Measurements from ENCODE around the gene VPS26C.

DNA sequence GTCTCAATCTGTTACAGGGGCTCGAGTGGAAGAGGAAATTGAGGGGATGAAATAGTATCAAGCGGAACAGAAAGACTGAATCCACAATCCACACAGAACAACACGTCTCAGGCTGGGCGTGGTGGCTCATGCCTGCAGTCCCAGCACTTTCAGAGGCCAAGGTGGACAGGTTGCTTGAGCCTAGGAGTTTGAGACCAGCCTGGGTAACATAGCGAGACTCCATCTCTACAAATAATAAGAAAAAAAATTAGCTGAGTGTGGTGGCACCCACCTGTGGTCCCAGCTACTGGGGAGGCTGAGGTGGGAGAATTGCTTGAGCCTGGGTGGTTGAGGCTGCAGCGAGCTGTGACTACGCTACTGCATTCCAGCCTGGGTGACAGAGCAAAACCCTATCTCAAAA, 25.7 kb downstream of the VPS26C start:
- TF ChIP-seq GATA2 (IDR thresholded peaks at IDR 0.05; ENCODE audit: low read depth, low read length): no peak
- TF ChIP-seq GATA3 (IDR thresholded peaks at IDR 0.05; ENCODE audit: low read depth, low read length): no peak

Data from SH-SY5Y (cell line).